Stomach (tissue), 9 donors: Measurements from ENCODE around the gene PKN3. TPM values are rescaled to one million over a fixed set of nuclear protein-coding genes. Genes with fewer than 3 reads are reported as not detected.
A peak's percentile ranks its signal among the peaks of the same experiment; 100 is the strongest.

ENCODE experiments used
- DNase-seq, 2 donors: peaks; one replicate each; pipeline versions ENCODE4 v3.0.0 to v3.0.0-alpha.2; 2013 to 2019
- H3K27ac ChIP-seq, 5 donors: fragments of 200-600 bp in 4 of 5; sonication (generic) in 4 of 5; one replicate each; pipeline ENCODE4 v1.5.1; 2013 to 2019; ENCODE audit warnings: mild to moderate bottlenecking in 1 of 5, moderate library complexity in 1 of 5
- H3K27me3 ChIP-seq, 3 donors: fragments of 200-600 bp; sonication (generic); one replicate each; pipeline ENCODE4 v1.5.1; 2017 to 2019; ENCODE audit warnings: mixed run types in 1 of 3
- H3K36me3 ChIP-seq, 4 donors: fragments of 200-600 bp; sonication (generic); 1 replicate in 3 of 4; 2 replicates in 1 of 4; pipeline ENCODE4 v1.5.1; 2016 to 2019
- H3K4me1 ChIP-seq, 4 donors: fragments of 200-600 bp; sonication (generic); one replicate each; pipeline ENCODE4 v1.5.1; 2016 to 2019
- H3K4me3 ChIP-seq, 4 donors: fragments of 200-600 bp; sonication (generic) in 3 of 4; one replicate each; pipeline ENCODE4 v1.5.1; 2016 to 2019; ENCODE audit warnings: mild to moderate bottlenecking in 1 of 4
- H3K9me3 ChIP-seq, 4 donors: fragments of 200-600 bp; sonication (generic); one replicate each; pipeline ENCODE4 v1.5.1; 2016 to 2019
- CTCF ChIP-seq, 7 experiments: fragments of 450-650 bp in 4 of 7; fragments of 200-600 bp in 3 of 7; sonication (generic) in 3 of 7; IDR thresholded peaks; one replicate each; pipeline ENCODE4 v1.5.1; 2016 to 2019; ENCODE audit warnings: antibody characterized with exemption in 7 of 7, control low read depth in 2 of 7, mild to moderate bottlenecking in 1 of 7
- EP300 ChIP-seq: sonication (generic); formaldehyde crosslinking; IDR thresholded peaks from one replicate; pipeline ENCODE4 v1.6.1; 2017; ENCODE audit warnings: antibody characterized with exemption
- POLR2A ChIP-seq, 4 donors: fragments of 450-650 bp; IDR thresholded peaks; one replicate each; pipeline ENCODE4 v1.6.1; 2016; ENCODE audit warnings: antibody characterized with exemption in 4 of 4, control low read depth in 2 of 4, mild to moderate bottlenecking in 1 of 4, moderate library complexity in 1 of 4
- POLR2AphosphoS5 ChIP-seq, 3 donors: sonication (generic); formaldehyde crosslinking; IDR thresholded peaks; one replicate each; pipeline ENCODE4 v1.6.1; 2016; ENCODE audit warnings: antibody characterized with exemption in 3 of 3
- WGBS, 5 donors: extraction: QIAGEN DNeasy Blood & Tissue Kit in 3 of 5; methylation state at CpG; one replicate each; pipeline versions ENCODE4 v1.1.5 to v1.1.7; 2013 to 2018; 5-methylcytosine and 5-hydroxymethylcytosine counted together
- intact Hi-C: fragments of 100-400 bp; cut with DNase I; formaldehyde crosslinking; loops from one replicate; pipeline ENCODE4 v1.15.1; 2023; ENCODE audit warnings: low total_unique reads
- polyA plus RNA-seq, 3 donors: library from polyadenylated mRNA; stranded (reverse); fragments of 200-250 nt; gene quantifications; one replicate each; pipeline ENCODE4 v1.2.3, GENCODE V29; 2013
- total RNA-seq, 5 donors: library from RNA; depleted of rRNA; stranded (reverse); fragments of >200 nt; gene quantifications; one replicate each; pipeline versions ENCODE4 v1.1.0 to v1.2.3, GENCODE V29; 2014 to 2016
- donor health status: healthy with polysubstance abuse.
- donor health status: Bipolar disorder and iron deficiency.
- donor health status: healthy.

PKN3 gene
- total and polyA plus RNA-seq, 8 donors: 5.0 to 23.2 (median 8.5) TPM

DNA sequence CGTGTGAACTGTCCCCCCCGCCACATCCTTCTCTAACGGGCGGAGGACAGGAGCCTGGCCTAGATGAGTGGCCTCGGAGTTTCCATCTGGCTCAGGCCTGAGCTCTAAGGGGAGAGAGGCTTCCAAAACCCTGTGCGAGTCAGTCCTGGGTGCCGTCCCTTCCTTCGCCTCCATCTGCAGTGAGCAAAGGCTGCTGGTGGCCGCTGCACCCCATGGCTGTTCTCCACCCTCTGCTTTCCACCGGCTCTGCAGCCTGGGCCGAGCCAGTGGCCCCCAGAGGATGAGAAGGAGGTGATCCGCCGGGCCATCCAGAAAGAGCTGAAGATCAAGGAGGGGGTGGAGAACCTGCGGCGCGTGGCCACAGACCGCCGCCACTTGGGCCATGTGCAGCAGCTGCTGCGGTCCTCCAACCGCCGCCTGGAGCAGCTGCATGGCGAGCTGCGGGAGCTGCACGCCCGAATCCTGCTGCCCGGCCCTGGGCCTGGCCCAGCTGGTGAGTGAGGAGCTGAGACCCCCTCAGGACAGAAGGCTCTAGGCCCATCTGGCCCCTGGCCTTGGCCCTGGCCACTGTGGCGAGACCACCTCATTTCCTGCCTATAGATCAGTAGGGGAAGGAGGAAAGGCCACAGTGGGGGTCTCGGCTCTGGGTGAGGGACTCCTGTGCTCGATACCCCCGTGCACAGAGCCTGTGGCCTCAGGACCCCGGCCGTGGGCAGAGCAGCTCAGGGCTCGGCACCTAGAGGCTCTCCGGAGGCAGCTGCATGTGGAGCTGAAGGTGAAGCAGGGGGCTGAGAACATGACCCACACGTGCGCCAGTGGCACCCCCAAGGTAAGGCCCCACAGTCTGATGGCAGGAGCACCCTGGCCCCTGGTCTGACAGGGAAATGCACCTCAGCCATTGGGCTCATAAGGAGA, 3.0 kb downstream of the PKN3 start:
- intact Hi-C loops: no loop called here
- DNase-seq: no peak
- TF ChIP-seq POLR2A (IDR thresholded peaks at IDR 0.05): no peak
- no peak for TF ChIP-seq CTCF (IDR thresholded peaks at IDR 0.05)
- no peak for TF ChIP-seq EP300
- Histone ChIP-seq H3K36me3 (peaks cover 0 to 11% (median 2%) of the 10 kb centered on the region in 4 donors), H3K4me3 (no peak overlapping the region), H3K27me3 (no peaks in the 10 kb centered on the region), H3K9me3 (no peaks in the 10 kb centered on the region), H3K4me1 (peaks cover 12 to 19% (median 16%) of the 10 kb centered on the region in 4 donors), H3K27ac (peak overlapping the region in 2 of 5 donors; percentile 81 to 84)
- 88 to 92% (median 91%) methylated on average over 24 to 36 of the region's 36 CpGs for WGBS, 5 donors

- Histone ChIP-seq H3K27me3 (no peaks in the 10 kb centered on the region), H3K9me3 (no peaks in the 10 kb centered on the region), H3K4me3 (no peak overlapping the region), H3K36me3 (peaks cover 0 to 11% (median 2%) of the 10 kb centered on the region in 4 donors), H3K27ac (no peak overlapping the region), H3K4me1 (peaks cover 12 to 19% (median 16%) of the 10 kb centered on the region in 4 donors)
- WGBS, 5 donors: 88 to 100% (median 95%) methylated on average over 1 of the region's 1 CpG
- intact Hi-C loops: no loop called here
- TF ChIP-seq CTCF (IDR thresholded peaks at IDR 0.05) (no peak), EP300 (no peak), POLR2A (IDR thresholded peaks at IDR 0.05) (no peak), POLR2AphosphoS5 (IDR thresholded peaks at IDR 0.05) (no peak)
- DNase-seq: no peak
Measured at GRCh38 chr9:128706045-128706444, 3.7 kb downstream of the PKN3 start.

DNA sequence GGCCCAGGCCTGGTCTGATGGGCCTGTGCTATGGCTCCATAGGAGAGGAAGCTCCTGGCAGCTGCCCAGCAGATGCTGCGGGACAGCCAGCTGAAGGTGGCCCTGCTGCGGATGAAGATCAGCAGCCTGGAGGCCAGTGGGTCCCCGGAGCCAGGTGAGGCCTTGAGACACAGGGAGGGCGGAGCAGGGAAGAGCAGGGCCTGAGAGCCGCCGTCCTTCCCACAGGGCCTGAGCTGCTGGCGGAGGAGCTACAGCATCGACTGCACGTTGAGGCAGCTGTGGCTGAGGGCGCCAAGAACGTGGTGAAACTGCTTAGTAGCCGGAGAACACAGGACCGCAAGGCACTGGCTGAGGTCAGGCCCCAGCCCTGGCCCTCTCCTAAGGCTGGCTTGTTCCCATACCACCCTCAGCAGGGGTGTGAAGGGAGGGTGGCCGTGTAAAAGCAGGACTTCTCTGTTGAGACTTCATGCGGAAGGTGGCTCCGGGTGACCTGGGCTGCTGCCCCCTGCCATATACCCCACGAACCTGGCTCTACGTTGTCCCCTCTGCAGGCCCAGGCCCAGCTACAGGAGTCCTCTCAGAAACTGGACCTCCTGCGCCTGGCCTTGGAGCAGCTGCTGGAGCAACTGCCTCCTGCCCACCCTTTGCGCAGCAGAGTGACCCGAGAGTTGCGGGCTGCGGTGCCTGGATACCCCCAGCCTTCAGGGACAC, 4.5 kb downstream of the PKN3 start:
- WGBS, 5 donors: 80 to 91% (median 83%) methylated on average over 20 to 23 of the region's 23 CpGs
- intact Hi-C loops: no loop called here

More for the DNA sequence above, 4.5 kb downstream of the PKN3 start:
- Histone ChIP-seq H3K4me3 (no peak overlapping the region), H3K27ac (no peak overlapping the region), H3K9me3 (no peaks in the 10 kb centered on the region), H3K27me3 (no peaks in the 10 kb centered on the region), H3K36me3 (peaks cover 0 to 11% (median 2%) of the 10 kb centered on the region in 4 donors), H3K4me1 (peaks cover 12 to 19% (median 16%) of the 10 kb centered on the region in 4 donors)
- TF ChIP-seq EP300 (no peak), CTCF (IDR thresholded peaks at IDR 0.05) (no peak), POLR2AphosphoS5 (IDR thresholded peaks at IDR 0.05) (no peak), POLR2A (IDR thresholded peaks at IDR 0.05) (no peak)
- DNase-seq: no peak
